HepG2 (cell line): ENCODE measurements around the gene SDR42E2. TPM values are rescaled to one million over a fixed set of nuclear protein-coding genes. Genes with fewer than 3 reads are reported as not detected.
A peak's percentile ranks its signal among the peaks of the same experiment; 100 is the strongest.

ENCODE experiments used
- ASH2L ChIP-seq: fragments of 300-600, 200-600 bp; sonication (generic); IDR thresholded peaks from 2 replicates; pipeline ENCODE4 v1.7.0; 2017; ENCODE audit warnings: low read depth, mild to moderate bottlenecking, moderate library complexity, mixed read lengths, low read length; ENCODE audit not compliant: insufficient read length
- DNMT1 ChIP-seq: sonication (generic); formaldehyde crosslinking; IDR thresholded peaks from 2 replicates; pipeline ENCODE4 v1.5.1; 2020; ENCODE audit warnings: mild to moderate bottlenecking, missing genetic modification reagents
- GFI1 ChIP-seq: sonication (generic); formaldehyde crosslinking; IDR thresholded peaks from 2 replicates; pipeline ENCODE4 v1.5.0; 2020; ENCODE audit warnings: missing genetic modification reagents, mild to moderate bottlenecking, borderline replicate concordance
- JUNB ChIP-seq: sonication (generic); formaldehyde crosslinking; IDR thresholded peaks from 2 replicates; pipeline ENCODE4 v1.8.0; 2022; ENCODE audit warnings: missing genetic modification reagents, mild to moderate bottlenecking, borderline replicate concordance
- JUND ChIP-seq: sonication (generic); formaldehyde crosslinking; IDR thresholded peaks from 2 replicates; pipeline ENCODE4 v1.8.0; 2022; ENCODE audit warnings: mild to moderate bottlenecking, missing genetic modification reagents
- MXD4 ChIP-seq: IDR thresholded peaks from 2 replicates; pipeline ENCODE4 v1.6.1; 2016; ENCODE audit warnings: mild to moderate bottlenecking, missing biosample characterization, missing genetic modification reagents
- NFE2L1 ChIP-seq: sonication (generic); formaldehyde crosslinking; IDR thresholded peaks from 2 replicates; pipeline ENCODE4 v1.4.0; 2020; ENCODE audit warnings: missing genetic modification reagents, mild to moderate bottlenecking, borderline replicate concordance
- PHF5A ChIP-seq: IDR thresholded peaks from one replicate; pipeline ENCODE4 v1.6.1; 2018; ENCODE audit warnings: low read depth, missing genetic modification reagents; ENCODE audit not compliant: unreplicated experiment
- RAD21 ChIP-seq: fragments of 450-650 bp; formaldehyde crosslinking; IDR thresholded peaks from 2 replicates; pipeline ENCODE4 v1.5.0; 2020; ENCODE audit warnings: mild to moderate bottlenecking
- SAP130 ChIP-seq: IDR thresholded peaks from 2 replicates; pipeline ENCODE4 v1.6.1; 2016; ENCODE audit warnings: low read depth
- SRSF1 ChIP-seq: fragments of 200-400 bp; formaldehyde crosslinking; optimal IDR thresholded peaks from 2 replicates; pipeline ENCODE3; 2017; ENCODE audit warnings: mild to moderate bottlenecking, low read depth, low read length, moderate library complexity
- ZNF263 ChIP-seq: sonication (generic); formaldehyde crosslinking; IDR thresholded peaks from 2 replicates; pipeline ENCODE4 v1.4.0; 2020; ENCODE audit warnings: missing genetic modification reagents
- ZNF296 ChIP-seq: sonication (generic); formaldehyde crosslinking; conservative IDR thresholded peaks from 2 replicates; pipeline ENCODE4 v1.5.0; 2020; ENCODE audit warnings: mild to moderate bottlenecking, missing genetic modification reagents
- ZNF329 ChIP-seq: sonication (generic); formaldehyde crosslinking; IDR thresholded peaks from 2 replicates; pipeline ENCODE4 v1.9.0; 2021; ENCODE audit warnings: low read depth, mild to moderate bottlenecking, missing genetic modification reagents
- ZNF468 ChIP-seq: sonication (generic); formaldehyde crosslinking; IDR thresholded peaks from 2 replicates; pipeline ENCODE4 v1.8.0; 2022; ENCODE audit warnings: mild to moderate bottlenecking, moderate library complexity, missing genetic modification reagents
- ZNF558 ChIP-seq: sonication (generic); formaldehyde crosslinking; IDR thresholded peaks from 2 replicates; pipeline ENCODE4 v1.9.0; 2022; ENCODE audit warnings: mild to moderate bottlenecking, missing genetic modification reagents, borderline replicate concordance
- ZNF589 ChIP-seq: sonication (generic); formaldehyde crosslinking; conservative IDR thresholded peaks from 2 replicates; pipeline ENCODE4 v1.8.0; 2022; ENCODE audit warnings: mild to moderate bottlenecking, moderate library complexity, missing genetic modification reagents
- ZNF747 ChIP-seq: sonication (generic); formaldehyde crosslinking; IDR thresholded peaks from 2 replicates; pipeline ENCODE4 v1.8.1; 2023; ENCODE audit warnings: missing genetic modification reagents, mild to moderate bottlenecking, borderline replicate concordance
- ZSCAN12 ChIP-seq: sonication (generic); formaldehyde crosslinking; IDR thresholded peaks from 2 replicates; pipeline ENCODE4 v1.9.0; 2021; ENCODE audit warnings: mild to moderate bottlenecking, missing genetic modification reagents
- polyA plus RNA-seq, 8 experiments: library from polyadenylated mRNA; depleted of rRNA in 3 of 8; stranded (reverse) in 7 of 8; unstranded in 1 of 8; fragments of >200 nt; fragmentation: Illumina TruSeq in 4 of 8; extraction: Trizol in 4 of 8; gene quantifications; 2 replicates each; pipeline versions ENCODE4 v1.2.1 to v1.2.3, GENCODE V29; 2011 to 2016; ENCODE audit warnings: low read depth in 4 of 8, missing spikeins in 1 of 8, mixed read lengths in 1 of 8; ENCODE audit not compliant: insufficient read depth in 1 of 8
- total RNA-seq, 5 experiments: library from RNA; depleted of rRNA; stranded (reverse); fragments of >200 nt; fragmentation: Illumina TruSeq; extraction: Trizol; gene quantifications; 2 replicates each; pipeline ENCODE4 v1.2.3, GENCODE V29; 2016; ENCODE audit warnings: low read depth in 1 of 5
- TF ChIP-seq, protein P1 (sequence below): sonication (generic); formaldehyde crosslinking; IDR thresholded peaks from 2 replicates; pipeline ENCODE4 v1.8.0; 2022; ENCODE audit warnings: missing genetic modification reagents, mild to moderate bottlenecking, moderate library complexity, borderline replicate concordance
- TF ChIP-seq, protein P2 (sequence below): sonication (generic); formaldehyde crosslinking; IDR thresholded peaks from 2 replicates; pipeline ENCODE4 v1.9.0; 2022; ENCODE audit warnings: low read depth, missing genetic modification reagents
- TF ChIP-seq, protein P3 (sequence below): sonication (generic); formaldehyde crosslinking; IDR thresholded peaks from 2 replicates; pipeline ENCODE4 v1.8.0; 2022; ENCODE audit warnings: mild to moderate bottlenecking, missing genetic modification reagents
- TF ChIP-seq, protein P4 (sequence below): sonication (generic); formaldehyde crosslinking; IDR thresholded peaks from 2 replicates; pipeline ENCODE4 v1.5.0; 2020; ENCODE audit warnings: missing genetic modification reagents, mild to moderate bottlenecking, borderline replicate concordance

The SDR42E2 gene
- total and polyA plus RNA-seq, 2 of the 13 experiments (the other 11 are each of a cell fraction or from before 2014, with no cell fraction given): 0.05 to 0.11 TPM

DNA sequence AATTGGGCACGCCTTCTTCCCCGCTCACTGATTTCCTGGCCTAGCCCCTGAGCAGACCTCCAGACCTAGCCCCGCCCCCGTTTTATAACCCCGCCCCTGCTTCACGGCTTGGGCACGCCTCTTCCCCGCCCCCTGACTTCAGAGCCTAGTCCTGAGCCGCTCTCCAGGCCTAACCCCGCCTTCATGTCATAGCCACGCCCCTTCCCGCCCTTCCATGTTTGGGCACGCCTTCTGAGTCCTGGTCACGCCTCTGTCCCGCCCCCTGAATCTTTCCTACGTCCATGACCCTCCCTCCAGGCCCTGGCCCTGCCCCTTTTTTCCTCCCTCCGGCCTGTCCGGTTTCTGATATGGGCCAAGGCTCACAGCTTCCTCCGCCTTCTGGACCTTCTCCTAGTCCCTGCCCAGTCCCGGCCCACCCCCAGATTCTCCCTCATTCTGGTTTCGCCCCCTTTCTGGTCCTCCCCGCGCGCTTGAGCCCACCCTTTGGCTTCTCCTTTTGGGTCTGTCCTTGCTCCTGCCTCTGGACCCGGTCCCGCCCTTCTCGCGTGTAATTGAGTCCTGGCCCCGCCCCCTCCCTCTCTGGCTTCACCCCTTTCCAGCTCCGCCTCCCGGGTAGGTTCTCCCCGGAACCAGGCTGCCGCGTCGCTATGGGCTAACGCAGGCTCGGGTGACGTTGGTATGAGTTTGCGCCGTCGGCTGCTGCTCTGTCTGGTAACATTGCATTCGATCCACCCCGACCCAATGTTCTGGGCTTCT lies 28.6 kb downstream of the SDR42E2 start (continued):
- TF ChIP-seq, protein P1, sequence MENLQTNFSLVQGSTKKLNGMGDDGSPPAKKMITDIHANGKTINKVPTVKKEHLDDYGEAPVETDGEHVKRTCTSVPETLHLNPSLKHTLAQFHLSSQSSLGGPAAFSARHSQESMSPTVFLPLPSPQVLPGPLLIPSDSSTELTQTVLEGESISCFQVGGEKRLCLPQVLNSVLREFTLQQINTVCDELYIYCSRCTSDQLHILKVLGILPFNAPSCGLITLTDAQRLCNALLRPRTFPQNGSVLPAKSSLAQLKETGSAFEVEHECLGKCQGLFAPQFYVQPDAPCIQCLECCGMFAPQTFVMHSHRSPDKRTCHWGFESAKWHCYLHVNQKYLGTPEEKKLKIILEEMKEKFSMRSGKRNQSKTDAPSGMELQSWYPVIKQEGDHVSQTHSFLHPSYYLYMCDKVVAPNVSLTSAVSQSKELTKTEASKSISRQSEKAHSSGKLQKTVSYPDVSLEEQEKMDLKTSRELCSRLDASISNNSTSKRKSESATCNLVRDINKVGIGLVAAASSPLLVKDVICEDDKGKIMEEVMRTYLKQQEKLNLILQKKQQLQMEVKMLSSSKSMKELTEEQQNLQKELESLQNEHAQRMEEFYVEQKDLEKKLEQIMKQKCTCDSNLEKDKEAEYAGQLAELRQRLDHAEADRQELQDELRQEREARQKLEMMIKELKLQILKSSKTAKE (CRISPR knock-in tag): 0 out of 2 replicates have a peak, but pooled peaks have one; percentile 29
- TF ChIP-seq JUND (CRISPR knock-in tag) (no peak), DNMT1 (CRISPR knock-in tag) (no peak), JUNB (CRISPR knock-in tag) (no peak), ZNF329 (no peak), ZNF296 (CRISPR knock-in tag) (no peak), ZNF747 (CRISPR knock-in tag) (peak; percentile 51; the same call in 1 of the 2 replicates), PHF5A (peak; percentile 6), GFI1 (CRISPR knock-in tag) (no peak), MXD4 (CRISPR knock-in tag) (no peak; the same call in none of the 2 replicates), ASH2L (peak; percentile 62), ZSCAN12 (CRISPR knock-in tag) (no peak), ZNF589 (CRISPR knock-in tag) (no peak), NFE2L1 (CRISPR knock-in tag) (peak; percentile 64; the same call in 1 of the 2 replicates), ZNF263 (CRISPR knock-in tag) (no peak), ZNF558 (no peak), RAD21 (CRISPR knock-in tag) (no peak), SRSF1 (peak; percentile 96), ZNF468 (no peak), SAP130 (CRISPR knock-in tag) (peak; percentile 94)
- TF ChIP-seq, protein P2, sequence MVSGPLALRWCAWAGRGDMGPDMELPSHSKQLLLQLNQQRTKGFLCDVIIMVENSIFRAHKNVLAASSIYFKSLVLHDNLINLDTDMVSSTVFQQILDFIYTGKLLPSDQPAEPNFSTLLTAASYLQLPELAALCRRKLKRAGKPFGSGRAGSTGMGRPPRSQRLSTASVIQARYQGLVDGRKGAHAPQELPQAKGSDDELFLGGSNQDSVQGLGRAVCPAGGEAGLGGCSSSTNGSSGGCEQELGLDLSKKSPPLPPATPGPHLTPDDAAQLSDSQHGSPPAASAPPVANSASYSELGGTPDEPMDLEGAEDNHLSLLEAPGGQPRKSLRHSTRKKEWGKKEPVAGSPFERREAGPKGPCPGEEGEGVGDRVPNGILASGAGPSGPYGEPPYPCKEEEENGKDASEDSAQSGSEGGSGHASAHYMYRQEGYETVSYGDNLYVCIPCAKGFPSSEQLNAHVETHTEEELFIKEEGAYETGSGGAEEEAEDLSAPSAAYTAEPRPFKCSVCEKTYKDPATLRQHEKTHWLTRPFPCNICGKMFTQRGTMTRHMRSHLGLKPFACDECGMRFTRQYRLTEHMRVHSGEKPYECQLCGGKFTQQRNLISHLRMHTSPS: no peak
- TF ChIP-seq, protein P3, sequence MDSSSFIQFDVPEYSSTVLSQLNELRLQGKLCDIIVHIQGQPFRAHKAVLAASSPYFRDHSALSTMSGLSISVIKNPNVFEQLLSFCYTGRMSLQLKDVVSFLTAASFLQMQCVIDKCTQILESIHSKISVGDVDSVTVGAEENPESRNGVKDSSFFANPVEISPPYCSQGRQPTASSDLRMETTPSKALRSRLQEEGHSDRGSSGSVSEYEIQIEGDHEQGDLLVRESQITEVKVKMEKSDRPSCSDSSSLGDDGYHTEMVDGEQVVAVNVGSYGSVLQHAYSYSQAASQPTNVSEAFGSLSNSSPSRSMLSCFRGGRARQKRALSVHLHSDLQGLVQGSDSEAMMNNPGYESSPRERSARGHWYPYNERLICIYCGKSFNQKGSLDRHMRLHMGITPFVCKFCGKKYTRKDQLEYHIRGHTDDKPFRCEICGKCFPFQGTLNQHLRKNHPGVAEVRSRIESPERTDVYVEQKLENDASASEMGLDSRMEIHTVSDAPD (CRISPR knock-in tag): no peak
- TF ChIP-seq, protein P4, sequence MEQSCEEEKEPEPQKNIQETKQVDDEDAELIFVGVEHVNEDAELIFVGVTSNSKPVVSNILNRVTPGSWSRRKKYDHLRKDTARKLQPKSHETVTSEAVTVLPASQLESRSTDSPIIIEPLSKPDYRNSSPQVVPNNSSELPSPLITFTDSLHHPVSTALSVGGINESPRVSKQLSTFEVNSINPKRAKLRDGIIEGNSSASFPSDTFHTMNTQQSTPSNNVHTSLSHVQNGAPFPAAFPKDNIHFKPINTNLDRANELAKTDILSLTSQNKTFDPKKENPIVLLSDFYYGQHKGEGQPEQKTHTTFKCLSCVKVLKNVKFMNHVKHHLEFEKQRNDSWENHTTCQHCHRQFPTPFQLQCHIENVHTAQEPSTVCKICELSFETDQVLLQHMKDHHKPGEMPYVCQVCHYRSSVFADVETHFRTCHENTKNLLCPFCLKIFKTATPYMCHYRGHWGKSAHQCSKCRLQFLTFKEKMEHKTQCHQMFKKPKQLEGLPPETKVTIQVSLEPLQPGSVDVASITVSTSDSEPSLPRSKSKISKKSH (CRISPR knock-in tag): peak; percentile 64; the same call in 1 of the 2 replicates
